PC-3 (cell line): ENCODE data around the gene TBXA2R. TPM values are rescaled to one million over a fixed set of nuclear protein-coding genes. Genes with fewer than 3 reads are reported as not detected.

Experiments
- ATAC-seq: fragments of 200-7000 bp; cut with Tn5 transposase; 2 replicates; pipeline ENCODE4 v1.9.1; 2020; ENCODE audit warnings: mild to moderate bottlenecking, moderate library complexity
- BruUV-seq: library from RNA; stranded (reverse); fragments of 400-500 nt; replicated peaks from 2 replicates; lab custom pipeline; 2021; lab: Mats Ljungman, UMichigan
- CTCF ChIA-PET: fragments of 300-600 bp; sonication (Branson Sonifier 250); formaldehyde crosslinking; loops from one replicate; lab custom pipeline; 2022; ENCODE audit warnings: antibody characterized with exemption; lab: Charles Lee
- POLR2A ChIA-PET: fragments of 300-600 bp; sonication (Branson Sonifier 250); formaldehyde crosslinking; loops from one replicate; lab custom pipeline; 2022; ENCODE audit warnings: antibody characterized with exemption; ENCODE audit not compliant: unreplicated experiment; lab: Charles Lee
- DNase-seq: peaks from one replicate; pipeline ENCODE4 v3.0.0-alpha.2; 2015
- H2AFZ ChIP-seq: fragments of 300-600 bp; sonication (generic); 2 replicates; pipeline ENCODE4 v1.6.0; 2016; ENCODE audit warnings: antibody characterized with exemption, low read length
- H3F3A ChIP-seq: fragments of 300-600 bp; sonication (generic); one replicate; pipeline ENCODE4 v1.6.0; 2017; ENCODE audit warnings: antibody characterized with exemption, low read length, control low read depth, mild to moderate bottlenecking; ENCODE audit not compliant: unreplicated experiment
- H3K27ac ChIP-seq: fragments of 300-600 bp; sonication (generic); 2 replicates; pipeline ENCODE4 v1.5.1; 2016; ENCODE audit warnings: mild to moderate bottlenecking, low read length
- H3K27me3 ChIP-seq: fragments of 300-600 bp; sonication (generic); 2 replicates; pipeline ENCODE4 v1.6.1; 2016; ENCODE audit warnings: low read length, mixed read lengths
- H3K36me3 ChIP-seq: fragments of 300-600 bp; sonication (generic); 2 replicates; pipeline ENCODE4 v1.6.1; 2016; ENCODE audit warnings: low read depth, mixed run types, low read length, mixed read lengths
- H3K4me1 ChIP-seq: fragments of 300-600 bp; sonication (generic); 2 replicates; pipeline ENCODE4 v1.5.1; 2016; ENCODE audit warnings: low read length; ENCODE audit not compliant: insufficient read depth
- H3K4me2 ChIP-seq: fragments of 300-600 bp; sonication (generic); 2 replicates; pipeline ENCODE4 v1.6.0; 2016; ENCODE audit warnings: low read length
- H3K4me3 ChIP-seq: fragments of 300-600 bp; sonication (generic); 2 replicates; pipeline ENCODE4 v1.5.1; 2016; ENCODE audit warnings: mild to moderate bottlenecking, low read length, mixed read lengths
- H3K79me2 ChIP-seq: fragments of 300-600 bp; sonication (generic); 2 replicates; pipeline ENCODE4 v1.6.1; 2017; ENCODE audit warnings: low read length, mixed read lengths
- H3K9ac ChIP-seq: fragments of 300-600 bp; sonication (generic); 2 replicates; pipeline ENCODE4 v1.6.0; 2016; ENCODE audit warnings: mild to moderate bottlenecking, low read length
- H3K9me2 ChIP-seq: fragments of 300-600 bp; sonication (generic); replicated peaks from 2 replicates; pipeline ENCODE4 v1.6.1; 2016; ENCODE audit warnings: mixed run types, low read length, mixed read lengths
- H3K9me3 ChIP-seq: fragments of 300-600 bp; sonication (generic); 2 replicates; pipeline ENCODE4 v1.6.1; 2016; ENCODE audit warnings: low read length, mixed read lengths
- H4K20me1 ChIP-seq: fragments of 300-600 bp; sonication (generic); 2 replicates; pipeline ENCODE4 v1.6.1; 2016; ENCODE audit warnings: low read length, mixed read lengths
- EZH2 ChIP-seq: fragments of 300-600 bp; sonication (generic); IDR thresholded peaks from one replicate; pipeline ENCODE4 v1.6.1; 2017; ENCODE audit warnings: antibody characterized with exemption, mild to moderate bottlenecking, low read length; ENCODE audit not compliant: unreplicated experiment
- EZH2phosphoT487 ChIP-seq: fragments of 300-600 bp; sonication (generic); IDR thresholded peaks from 2 replicates; pipeline ENCODE4 v1.6.1; 2018; ENCODE audit warnings: mild to moderate bottlenecking, antibody characterized with exemption, low read length, borderline replicate concordance
- intact Hi-C: fragments of 100-400 bp; cut with micrococcal nuclease; formaldehyde crosslinking; loops from 2 replicates; pipeline ENCODE4 v1.9.0; 2023
- total RNA-seq: library from RNA; depleted of rRNA; stranded (reverse); fragments of >200 nt; gene quantifications from 2 replicates; pipeline ENCODE4 v1.2.3, GENCODE V29; 2014
- TF ChIP-seq, protein P1 (sequence below): fragments of 300-600 bp; sonication (generic); conservative IDR thresholded peaks from 2 replicates; pipeline ENCODE4 v1.5.1; 2017; ENCODE audit warnings: antibody characterized with exemption, low read depth, mild to moderate bottlenecking, low read length

Gene TBXA2R
- total RNA-seq, 1 experiment from 2014 or later = 0.77 TPM

DNA sequence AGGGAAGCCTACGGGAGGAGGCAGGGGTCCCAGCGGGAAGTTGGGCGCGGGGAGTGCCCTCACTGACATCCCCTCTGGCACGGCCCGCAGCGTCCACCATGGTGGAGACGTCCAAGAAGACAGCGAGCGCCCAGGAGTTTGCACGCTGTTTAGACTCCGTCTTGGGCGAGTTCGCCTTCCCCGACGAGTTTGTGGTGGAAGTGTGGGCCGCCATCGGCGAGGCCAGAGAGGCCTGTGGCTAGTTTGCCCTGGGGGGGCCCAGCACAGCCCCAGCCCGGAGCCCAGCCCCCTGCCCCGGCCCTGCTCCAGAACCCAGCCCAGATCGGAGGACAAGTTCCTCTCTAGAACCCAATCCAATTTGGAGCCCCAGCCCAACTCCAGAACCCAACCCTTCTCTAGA lies 16.7 kb downstream of the TBXA2R start:
- ATAC-seq (no peak), DNase-seq (no peak)
- H3K36me3 ChIP-seq = no peaks in the 10 kb centered on the region
- H3K4me1 ChIP-seq = no peaks in the 10 kb centered on the region
- no peaks in the 10 kb centered on the region for H4K20me1 ChIP-seq
- ChIA-PET CTCF (no interaction called here), POLR2A (no interaction called here)
- no peaks in the 10 kb centered on the region for H3K27me3 ChIP-seq
- no peaks in the 10 kb centered on the region for H3K9me2 ChIP-seq
- no peaks in the 10 kb centered on the region for H3K9me3 ChIP-seq
- no peak overlapping the region for H3K4me2 ChIP-seq
- H3K27ac ChIP-seq = no peak overlapping the region
- H3F3A ChIP-seq = no peaks in the 10 kb centered on the region
- H2AFZ ChIP-seq = no peak overlapping the region
- BruUV-seq = no TSS peak
- H3K79me2 ChIP-seq = no peaks in the 10 kb centered on the region
- TF ChIP-seq, protein P1, sequence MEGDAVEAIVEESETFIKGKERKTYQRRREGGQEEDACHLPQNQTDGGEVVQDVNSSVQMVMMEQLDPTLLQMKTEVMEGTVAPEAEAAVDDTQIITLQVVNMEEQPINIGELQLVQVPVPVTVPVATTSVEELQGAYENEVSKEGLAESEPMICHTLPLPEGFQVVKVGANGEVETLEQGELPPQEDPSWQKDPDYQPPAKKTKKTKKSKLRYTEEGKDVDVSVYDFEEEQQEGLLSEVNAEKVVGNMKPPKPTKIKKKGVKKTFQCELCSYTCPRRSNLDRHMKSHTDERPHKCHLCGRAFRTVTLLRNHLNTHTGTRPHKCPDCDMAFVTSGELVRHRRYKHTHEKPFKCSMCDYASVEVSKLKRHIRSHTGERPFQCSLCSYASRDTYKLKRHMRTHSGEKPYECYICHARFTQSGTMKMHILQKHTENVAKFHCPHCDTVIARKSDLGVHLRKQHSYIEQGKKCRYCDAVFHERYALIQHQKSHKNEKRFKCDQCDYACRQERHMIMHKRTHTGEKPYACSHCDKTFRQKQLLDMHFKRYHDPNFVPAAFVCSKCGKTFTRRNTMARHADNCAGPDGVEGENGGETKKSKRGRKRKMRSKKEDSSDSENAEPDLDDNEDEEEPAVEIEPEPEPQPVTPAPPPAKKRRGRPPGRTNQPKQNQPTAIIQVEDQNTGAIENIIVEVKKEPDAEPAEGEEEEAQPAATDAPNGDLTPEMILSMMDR = no peak
- TF ChIP-seq EZH2 = no peak
- no peak for TF ChIP-seq EZH2phosphoT487
- H3K4me3 ChIP-seq = no peak overlapping the region
- H3K9ac ChIP-seq = no peak overlapping the region
- intact Hi-C loops = no loop called here

DNA sequence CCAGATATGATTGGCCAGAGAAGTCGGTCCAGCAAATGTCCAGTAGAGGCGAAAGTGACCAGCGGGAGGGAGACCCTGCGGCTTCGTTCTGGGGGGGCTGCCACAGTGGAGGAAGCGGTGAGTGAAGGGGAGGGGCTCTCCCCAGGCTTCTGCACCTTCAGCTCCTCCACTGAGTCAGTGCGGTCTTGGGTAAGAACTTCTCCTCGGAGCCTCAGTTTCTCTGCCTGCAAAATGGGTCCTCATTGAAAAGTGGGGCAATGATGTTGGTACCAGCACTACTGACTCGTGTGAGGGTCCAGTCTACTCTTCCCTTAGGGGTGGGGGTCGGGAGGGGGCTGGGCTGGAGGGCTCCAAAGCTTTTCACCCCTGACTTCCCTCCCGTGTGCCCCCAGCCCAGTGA lies 17.2 kb downstream of the TBXA2R start:
- Histone ChIP-seq H3K9ac (no peak overlapping the region), H3K4me1 (no peaks in the 10 kb centered on the region), H3K36me3 (no peaks in the 10 kb centered on the region), H3K9me3 (no peaks in the 10 kb centered on the region), H3K79me2 (no peaks in the 10 kb centered on the region), H3K9me2 (no peaks in the 10 kb centered on the region), H3K27me3 (no peaks in the 10 kb centered on the region), H4K20me1 (no peaks in the 10 kb centered on the region), H3K27ac (no peak overlapping the region), H3F3A (no peaks in the 10 kb centered on the region), H2AFZ (no peak overlapping the region), H3K4me2 (no peak overlapping the region), H3K4me3 (no peak overlapping the region)
- POLR2A ChIA-PET = no interaction called here
- no peak for TF ChIP-seq EZH2phosphoT487
- TF ChIP-seq EZH2 = no peak
- TF ChIP-seq, protein P1 = no peak
- intact Hi-C loops = no loop called here
- ATAC-seq = no peak
- DNase-seq = no peak
- CTCF ChIA-PET = no interaction called here
- no TSS peak for BruUV-seq

DNA sequence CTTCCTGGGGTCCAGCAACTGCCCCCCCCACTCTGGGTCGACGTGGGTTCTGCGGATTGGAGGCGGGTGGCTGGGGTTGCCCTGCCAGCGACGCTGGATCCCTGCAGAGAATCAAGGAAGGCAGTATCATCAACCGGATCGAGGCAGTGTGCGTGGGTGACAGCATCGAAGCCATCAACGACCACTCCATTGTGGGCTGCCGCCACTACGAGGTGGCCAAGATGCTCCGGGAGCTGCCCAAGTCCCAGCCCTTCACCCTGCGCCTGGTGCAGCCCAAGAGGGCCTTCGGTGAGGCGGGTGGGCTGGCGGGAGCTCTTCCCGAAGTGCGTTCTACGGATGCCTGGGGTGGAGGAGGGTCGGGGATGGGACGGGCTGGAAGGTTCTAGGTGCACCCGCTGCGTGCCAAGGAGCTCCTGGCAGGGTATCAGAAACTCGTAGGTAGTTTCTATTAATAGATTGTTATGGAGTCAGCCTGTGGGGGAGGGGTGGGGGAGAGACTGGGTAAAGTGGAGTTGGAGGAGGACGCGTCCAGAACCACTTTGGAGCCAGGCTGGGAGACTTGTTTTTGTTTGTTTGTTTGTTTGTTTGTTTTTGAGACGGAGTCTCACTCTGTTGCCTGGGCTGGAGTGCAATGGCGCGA lies 19.8 kb downstream of the TBXA2R start:
- H3K4me1 ChIP-seq = no peaks in the 10 kb centered on the region
- DNase-seq (no peak), ATAC-seq (no peak)
- H3K9me2 ChIP-seq = no peaks in the 10 kb centered on the region
- H4K20me1 ChIP-seq = no peaks in the 10 kb centered on the region
- no peak overlapping the region for H3K9ac ChIP-seq
- no TSS peak for BruUV-seq
- no peaks in the 10 kb centered on the region for H3K79me2 ChIP-seq
- POLR2A ChIA-PET = no interaction called here
- CTCF ChIA-PET = no interaction called here
- H3K36me3 ChIP-seq = no peaks in the 10 kb centered on the region
- no peaks in the 10 kb centered on the region for H3F3A ChIP-seq
- no peak overlapping the region for H3K4me3 ChIP-seq
- no peak for TF ChIP-seq EZH2phosphoT487
- TF ChIP-seq EZH2 = no peak
- TF ChIP-seq, protein P1 = no peak
- intact Hi-C loops = no loop called here
- H3K27ac ChIP-seq = no peak overlapping the region
- H3K9me3 ChIP-seq = no peaks in the 10 kb centered on the region
- H2AFZ ChIP-seq = no peak overlapping the region
- H3K4me2 ChIP-seq = no peak overlapping the region
- H3K27me3 ChIP-seq = no peaks in the 10 kb centered on the region
